DMS114 treated with DMSO at 0.1 percent for 48 hours (cell line): ENCODE data around the gene PRR14.
"Not testable (repeated sequence)": the region's sequence is repeated elsewhere in the genome, so short reads cannot be mapped to it uniquely, and the experiment has no call there.

ENCODE experiments used
- DNase-seq: peaks from one replicate; lab custom pipeline; 2025; ENCODE audit not compliant: unreplicated experiment; lab: John Stamatoyannopoulos, UW

The PRR14 gene

DNA sequence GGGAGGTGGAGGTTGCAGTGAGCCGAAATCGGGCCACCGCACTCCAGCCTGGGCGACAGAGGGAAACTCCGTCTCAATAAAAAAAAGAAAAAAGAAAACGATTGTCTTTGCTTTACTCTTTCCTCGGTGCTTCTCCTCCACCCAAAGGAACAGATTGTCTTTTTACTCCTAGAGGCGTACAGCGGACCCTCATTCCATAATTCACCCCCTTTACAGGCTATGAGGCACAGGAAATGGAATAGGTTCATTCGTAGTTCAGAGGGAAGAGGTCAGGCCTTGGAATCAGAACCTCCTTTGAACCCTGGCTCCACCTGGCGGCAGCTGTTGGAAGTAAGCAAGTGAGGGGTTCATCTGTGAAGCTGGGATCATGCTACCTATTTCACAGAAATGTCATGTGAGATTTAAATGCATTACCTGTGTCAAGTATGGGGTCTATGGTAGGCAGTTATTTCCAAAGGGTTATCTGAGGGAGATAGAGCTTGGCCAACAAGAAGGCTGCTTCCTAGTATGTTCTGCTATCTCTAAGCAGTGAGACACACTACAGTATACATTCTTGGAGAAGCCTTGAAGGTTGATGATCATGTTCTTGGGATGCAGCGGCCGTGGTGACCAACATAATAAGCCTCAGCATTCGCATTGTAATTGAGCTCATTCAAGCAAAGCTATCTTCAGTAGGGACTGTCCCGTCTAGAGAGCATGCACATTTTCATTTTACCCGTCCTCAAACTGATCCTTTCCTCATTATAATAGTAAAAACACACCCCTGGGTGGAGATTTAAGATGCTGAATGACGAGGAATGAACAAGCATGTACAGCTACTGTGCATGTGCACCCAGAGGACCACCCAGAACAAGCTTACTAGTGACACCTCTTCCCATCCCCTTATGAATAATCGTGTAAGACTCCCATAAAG, 21.9 kb upstream of the PRR14 start:
- peak; percentile 46 for DNase-seq

DNA sequence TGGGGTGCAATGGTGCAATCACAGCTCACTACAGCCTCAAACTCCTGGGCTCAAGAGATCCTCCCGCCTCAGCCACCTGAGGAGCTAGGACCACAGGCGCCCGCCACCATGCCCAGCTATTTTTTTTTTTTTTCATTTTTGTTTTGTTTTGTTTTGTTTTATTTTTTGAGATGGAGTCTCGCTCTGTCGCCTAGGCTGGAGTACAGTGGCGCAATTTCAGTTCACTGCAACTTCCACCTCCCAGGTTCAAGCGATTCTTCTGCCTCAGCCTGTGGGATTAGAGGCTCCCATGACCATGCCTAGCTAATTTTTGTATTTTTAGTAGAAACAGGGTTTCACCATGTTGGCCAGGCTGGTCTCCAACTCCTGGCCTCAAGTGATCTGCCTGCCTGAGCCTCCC, 18.3 kb upstream of the PRR14 start:
- DNase-seq = not testable (repeated sequence)

DNA sequence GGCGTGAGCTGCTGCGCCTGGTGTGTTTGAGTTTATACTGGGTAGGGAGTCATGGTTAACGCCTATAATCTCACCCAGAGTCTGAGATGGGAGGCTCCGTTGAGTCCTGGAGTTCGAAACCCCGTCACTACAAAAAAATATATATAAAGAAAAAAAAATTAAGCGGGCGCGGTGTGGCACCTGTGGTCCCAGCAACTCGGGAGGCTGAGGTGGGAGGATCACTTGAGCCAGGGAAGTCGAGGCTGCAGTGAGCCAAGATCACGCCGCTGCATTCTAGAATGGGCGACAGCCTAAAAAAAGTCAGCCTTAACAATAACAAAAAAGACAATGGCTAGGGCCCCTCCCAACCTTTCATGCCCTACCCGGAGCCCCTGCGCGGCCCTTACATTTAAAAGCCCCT, 17.2 kb upstream of the PRR14 start:
- no peak for DNase-seq

GRCh38 chr16:30636599-30636998, 14.2 kb upstream of the PRR14 start:
- no peak for DNase-seq

- DNase-seq = not testable (repeated sequence)
Measured at GRCh38 chr16:30637139-30637538, 13.6 kb upstream of the PRR14 start.

- peak; percentile 76 for DNase-seq
Measured at GRCh38 chr16:30637944-30638343, 12.8 kb upstream of the PRR14 start.

- DNase-seq = no peak
Measured at GRCh38 chr16:30641378-30641982, 9.3 kb upstream of the PRR14 start.

DNA sequence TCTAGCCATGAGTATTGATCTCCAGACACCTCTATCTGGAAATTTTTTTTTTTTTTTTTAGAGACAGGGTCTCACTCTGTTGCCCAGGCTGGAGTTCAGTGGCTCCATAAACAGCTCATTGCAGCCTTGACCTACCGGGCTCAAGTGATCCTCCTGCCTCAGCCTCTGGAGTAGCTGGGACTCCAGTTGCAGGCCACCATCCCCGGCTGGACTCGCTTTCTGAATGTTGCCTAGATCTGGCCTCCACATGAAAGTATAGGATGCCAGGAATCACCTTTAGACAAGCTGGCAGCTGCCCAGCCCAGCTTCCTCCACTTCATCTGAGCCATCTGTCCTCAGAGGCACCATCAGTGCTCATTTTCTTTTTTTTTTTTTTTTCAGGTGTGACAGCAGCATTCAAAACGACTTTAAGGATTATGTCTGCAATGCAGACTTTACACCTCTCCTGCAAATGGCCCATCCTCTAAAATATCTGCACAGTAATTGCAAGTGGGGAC, 6.4 kb upstream of the PRR14 start:
- no peak for DNase-seq

GRCh38 chr16:30645727-30646126, 5.0 kb upstream of the PRR14 start:
- DNase-seq = no peak

GRCh38 chr16:30647274-30647571, 3.5 kb upstream of the PRR14 start:
- no peak for DNase-seq

DNA sequence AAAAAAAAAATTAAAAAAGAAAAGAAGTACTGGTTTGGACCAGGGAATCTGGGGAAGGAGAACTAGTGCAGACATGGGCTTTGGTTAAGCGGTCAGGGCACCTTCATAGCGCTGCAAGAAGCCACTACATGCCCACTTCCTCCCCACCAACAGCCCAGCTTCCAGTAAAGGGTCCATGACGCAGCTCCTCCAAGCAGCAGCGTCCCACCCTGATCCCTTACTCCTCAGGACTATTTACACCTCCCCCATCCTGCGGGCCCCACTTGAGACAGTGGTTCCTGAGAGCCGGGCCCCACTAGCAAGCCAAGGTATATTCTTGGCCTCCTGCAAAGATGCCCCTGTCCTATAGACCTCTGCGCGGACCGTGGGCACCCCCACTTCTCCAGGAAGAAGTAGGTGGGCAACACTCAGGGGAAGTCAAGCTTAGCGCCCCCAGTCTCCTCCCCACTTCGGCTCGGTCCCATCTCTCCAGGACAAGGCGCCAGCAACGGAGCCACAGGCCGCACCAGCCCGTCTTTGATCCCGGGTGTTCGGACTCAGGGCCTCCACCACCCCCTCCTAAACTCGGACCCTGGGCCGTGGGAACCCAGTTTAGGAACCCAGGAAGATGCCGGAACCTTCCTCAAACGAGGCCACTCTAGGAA, 913 bp upstream of the PRR14 start:
- DNase-seq = no peak

DNA sequence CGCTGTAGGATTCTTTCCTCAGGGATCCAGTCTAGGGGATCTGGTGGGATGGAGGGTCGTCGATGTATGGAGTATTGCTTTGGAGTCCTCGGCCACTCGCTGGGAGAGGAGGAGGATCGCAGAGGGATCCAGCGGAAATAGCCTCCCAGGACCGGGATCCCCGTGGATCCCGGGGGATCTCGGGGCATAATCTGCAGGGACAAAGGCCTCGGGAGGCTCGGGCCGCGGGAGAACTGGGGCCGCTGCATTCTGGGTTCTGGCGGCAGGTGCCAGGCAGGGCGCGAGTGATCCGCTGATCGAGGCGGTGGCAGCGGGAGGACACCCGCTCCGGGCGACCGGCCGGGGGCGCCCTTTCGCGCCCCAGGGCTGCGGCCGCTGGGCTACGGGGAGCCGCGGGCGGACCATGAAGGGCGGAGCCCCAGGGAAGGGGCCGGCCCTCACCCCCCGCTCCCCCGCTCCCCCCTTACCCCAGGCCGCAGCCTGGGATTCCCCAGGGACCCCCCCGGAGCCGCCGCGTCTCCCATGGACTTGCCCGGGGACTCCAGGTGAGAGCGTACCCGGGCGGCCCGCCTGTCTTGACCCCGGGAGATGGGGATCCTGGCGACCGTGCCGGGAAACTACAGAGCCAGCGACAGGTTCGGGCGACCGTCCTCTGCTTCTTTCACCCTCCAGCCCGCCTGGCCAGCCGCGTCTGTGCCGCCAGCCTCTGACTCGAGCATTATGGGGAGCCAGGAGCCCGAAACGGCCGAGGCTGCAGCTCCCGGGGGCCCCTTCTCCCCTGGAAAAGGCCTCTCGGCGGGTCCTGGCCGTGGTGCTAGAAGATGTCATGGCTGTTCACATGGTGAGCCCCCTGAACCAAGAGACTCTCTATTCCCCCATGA, 604 bp downstream of the PRR14 start:
- DNase-seq = no peak

DNA sequence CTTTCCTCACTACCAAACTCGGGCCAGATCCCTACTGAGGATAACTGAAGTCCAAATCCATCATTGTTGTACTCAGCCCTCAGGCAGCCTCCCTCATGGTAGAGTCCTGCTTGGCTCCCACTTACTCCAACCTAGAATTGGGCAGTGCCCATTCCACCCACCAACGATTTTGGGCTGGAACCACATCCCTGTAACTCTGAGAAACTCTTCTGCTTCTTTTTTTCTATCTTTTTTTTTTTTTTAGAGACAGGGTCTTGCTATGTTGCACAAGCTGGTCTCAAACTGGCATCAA, 1.2 kb downstream of the PRR14 start:
- no peak for DNase-seq

DNA sequence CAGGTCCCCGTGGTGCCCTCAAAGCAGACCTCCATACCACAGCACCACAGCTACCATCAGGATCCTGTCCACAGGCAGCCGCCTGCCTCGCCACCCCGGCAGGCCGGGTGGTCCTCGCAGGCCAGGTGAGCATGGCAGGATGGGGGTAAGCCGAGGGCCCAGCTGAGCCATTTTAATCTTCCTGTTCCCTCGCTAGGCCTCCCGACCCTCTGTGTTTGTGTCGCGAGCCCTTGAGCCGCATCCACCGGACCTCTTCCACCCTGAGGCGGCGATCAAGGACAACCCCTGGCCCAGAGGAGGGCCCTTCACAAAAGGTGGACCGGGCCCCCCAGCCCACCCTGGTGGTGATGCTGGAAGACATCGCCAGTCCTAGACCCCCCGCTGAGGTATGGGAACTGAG, 2.0 kb downstream of the PRR14 start:
- DNase-seq = no peak

GRCh38 chr16:30654856-30655255, 4.1 kb downstream of the PRR14 start:
- no peak for DNase-seq

- DNase-seq = no peak
Measured at GRCh38 chr16:30655815-30656347, 5.1 kb downstream of the PRR14 start.

GRCh38 chr16:30656388-30656787, 5.6 kb downstream of the PRR14 start:
- DNase-seq = no peak

DNA sequence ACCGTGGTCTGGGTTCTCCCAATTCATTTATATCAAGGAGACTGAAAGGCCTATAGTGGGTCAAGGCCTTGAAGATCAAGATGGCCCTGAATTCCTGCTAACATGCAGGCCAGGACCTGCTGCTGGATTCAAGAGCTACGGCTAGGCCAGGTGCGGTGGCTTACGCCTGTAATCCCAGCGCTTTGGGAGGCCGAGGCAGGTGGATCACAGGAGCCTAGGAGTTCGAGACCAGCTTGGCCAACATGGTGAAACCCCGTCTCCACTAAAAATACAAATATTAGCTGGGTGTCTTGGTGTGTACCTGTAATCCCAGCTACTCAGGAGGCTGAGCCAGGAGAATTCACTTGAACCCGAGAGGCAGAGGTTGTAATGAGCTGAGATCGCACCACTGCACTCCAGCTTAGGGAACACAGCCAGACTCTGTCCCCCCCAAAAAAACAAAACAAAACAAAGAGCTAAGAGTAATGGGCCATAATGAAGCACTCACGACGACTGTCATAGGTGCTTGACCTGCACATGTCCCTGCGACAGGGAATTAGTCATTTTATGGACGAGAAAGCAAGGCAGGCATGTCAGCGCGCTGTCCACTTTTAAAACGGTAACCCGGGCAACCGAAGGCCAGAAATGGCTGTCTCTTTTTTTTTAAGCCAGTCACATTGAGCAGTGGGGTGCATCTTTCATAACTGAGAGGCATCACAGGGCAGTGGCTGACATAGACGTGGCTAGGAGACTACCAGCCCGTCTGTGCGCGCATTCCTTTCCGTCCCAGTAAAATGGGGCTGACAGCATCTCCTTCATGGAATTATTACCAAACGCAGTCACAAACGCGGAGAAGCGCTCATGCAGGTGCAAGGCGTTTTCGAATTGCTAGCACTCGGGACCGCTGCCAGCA, 6.5 kb downstream of the PRR14 start:
- DNase-seq = peak; percentile 51

DNA sequence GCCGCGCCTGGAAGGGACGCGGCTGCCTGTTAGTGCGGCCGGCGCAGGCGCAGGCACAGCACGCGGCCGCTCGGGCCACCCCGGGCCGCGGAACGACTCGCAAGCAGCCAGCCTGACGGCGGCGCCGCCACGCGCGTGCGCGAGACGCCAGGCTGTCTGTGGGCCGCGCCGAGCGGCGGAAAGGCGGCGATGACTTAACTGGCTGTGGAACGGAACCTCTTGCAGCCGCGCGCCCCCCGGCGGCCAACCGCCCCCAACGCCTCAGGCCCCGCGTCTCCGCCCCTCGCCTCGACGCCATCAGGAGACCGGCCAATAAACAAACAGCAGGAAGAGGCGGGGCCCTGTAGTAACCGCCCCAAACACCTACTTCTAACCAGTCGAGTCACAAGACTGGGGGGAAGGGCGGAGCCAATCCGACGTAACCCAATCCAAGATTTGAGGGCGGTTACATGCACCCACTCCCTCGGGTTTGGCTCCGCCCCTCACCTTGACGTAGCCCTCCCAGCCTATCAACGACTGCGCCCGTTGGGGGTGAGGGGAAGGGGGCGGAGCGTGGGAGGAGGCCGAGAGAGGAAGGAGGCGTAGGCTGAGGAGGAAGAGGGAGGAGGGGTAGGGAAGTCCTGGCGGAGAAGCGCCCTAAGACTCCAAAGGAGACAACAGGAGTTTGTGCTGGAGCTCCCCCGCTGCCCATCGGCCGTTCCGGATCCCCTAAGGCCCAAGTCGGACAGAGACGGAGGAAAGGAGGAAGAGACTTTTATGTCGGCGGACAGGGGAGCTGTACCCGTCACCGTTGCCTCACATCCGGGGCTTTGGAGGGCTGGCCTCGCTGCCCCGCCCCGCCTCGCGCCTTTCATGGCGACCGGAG, 7.3 kb downstream of the PRR14 start, which contains the start of gene FBRS:
FBRS (plus strand) TSS at position 566 of the 865 bp plus-strand sequence. CDS start 1,088 bp downstream, outside the sequence.
- peak; percentile 98 for DNase-seq
